Activated CD8-positive, alpha-beta memory T cell treated with anti-CD3 and anti-CD28 coated beads, Interleukin-2, amount 50 U/mL, for 24 hours (primary cell): ENCODE results near the gene RGS7.
"Not testable (repeated sequence)": the region's sequence is repeated elsewhere in the genome, so short reads cannot be mapped to it uniquely, and the experiment has no call there.

Source experiments
- DNase-seq: peaks from one replicate; pipeline ENCODE4 v3.0.0-alpha.2; 2020; ENCODE audit errors: extremely low read depth

The RGS7 gene

DNA sequence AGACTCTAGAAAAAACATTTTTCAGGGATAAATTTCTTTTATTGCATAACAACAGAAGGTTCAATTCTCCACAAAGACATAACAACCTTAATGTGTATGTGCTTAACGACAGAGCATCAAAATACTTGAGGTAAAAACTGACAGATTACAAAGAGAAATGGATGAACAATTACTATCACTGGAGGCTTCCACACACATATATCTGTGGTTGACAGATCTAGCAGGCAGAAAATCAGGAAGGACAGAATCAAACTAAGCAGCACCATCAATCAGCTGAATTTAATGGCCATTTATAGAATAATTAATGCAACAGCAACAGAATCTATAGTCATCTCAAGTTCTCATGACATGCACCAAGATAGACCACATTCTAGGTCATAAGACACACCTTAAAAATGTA, 439.0 kb downstream of the RGS7 start:
- DNase-seq = no peak

DNA sequence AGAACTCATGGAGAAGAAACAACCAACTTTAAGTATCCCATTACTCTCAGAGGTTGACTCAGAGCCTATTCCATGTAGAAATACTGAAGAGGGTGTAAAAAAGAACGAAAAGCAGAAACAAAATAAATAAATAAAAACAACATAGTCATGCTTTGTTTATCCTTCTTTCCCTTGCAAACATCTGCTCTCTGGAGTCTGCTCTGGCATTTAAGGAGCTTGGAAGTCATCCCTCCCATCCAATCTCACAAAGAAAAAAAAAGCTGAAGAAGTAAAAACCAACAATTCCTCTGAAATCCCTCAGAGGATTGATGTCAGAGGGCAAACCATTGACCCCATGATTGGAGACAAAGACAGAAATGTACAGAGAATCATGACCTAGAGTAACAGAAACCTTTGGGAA, 442.5 kb downstream of the RGS7 start:
- DNase-seq = no peak

DNA sequence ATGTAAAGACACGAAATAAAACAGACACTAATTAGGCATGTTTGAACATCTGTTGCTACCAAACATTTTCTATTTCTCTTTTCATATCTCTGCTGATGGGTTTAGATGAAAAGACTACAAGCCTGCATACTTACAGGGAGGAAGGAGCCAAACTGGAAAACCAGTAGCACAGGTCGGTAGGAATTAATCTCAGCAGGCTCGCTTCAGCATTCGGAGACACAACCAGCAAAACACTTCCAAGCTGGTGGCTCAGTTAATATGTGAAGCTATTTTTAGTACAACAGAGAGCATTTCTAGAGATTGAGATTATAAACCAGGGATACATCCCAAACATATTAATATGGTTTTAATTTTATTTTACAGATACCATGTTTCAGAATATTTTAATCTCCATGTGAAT, 444.2 kb downstream of the RGS7 start:
- no peak for DNase-seq

DNA sequence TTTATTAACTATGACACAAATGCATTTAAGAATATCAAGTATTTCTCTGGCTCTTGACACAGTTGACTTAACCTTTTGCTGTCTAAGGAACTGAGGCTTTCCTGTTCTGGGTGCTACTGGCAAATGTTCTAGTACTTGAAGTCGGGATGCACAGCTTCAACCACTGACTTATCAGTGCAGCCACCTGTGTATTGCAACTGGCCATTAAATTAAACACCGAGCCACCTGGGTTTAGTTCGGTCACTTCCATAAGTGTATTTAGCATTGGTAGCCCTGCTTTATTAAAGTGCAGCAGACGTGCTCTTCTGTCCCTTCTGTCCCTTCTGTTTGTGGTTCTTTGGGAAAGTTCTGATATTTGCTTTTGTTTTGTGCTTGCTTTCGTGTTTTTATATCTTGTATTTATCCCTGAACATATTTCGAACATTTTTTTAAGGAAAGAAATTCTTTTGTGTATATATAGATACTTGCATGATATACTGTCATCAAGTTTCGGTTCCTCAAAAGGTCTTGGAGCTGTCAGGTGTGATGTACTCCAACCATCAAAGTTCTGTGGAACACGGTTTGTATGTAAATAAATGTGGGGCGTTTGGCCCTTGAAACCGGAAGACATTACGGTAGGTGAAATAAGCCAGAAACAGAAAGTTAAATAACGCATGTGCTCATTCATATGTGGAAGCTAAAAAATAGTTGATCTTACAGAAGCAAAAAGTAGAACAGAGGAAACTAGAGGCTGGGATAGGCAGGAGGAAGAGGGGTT, 447.1 kb downstream of the RGS7 start:
- DNase-seq = no peak

DNA sequence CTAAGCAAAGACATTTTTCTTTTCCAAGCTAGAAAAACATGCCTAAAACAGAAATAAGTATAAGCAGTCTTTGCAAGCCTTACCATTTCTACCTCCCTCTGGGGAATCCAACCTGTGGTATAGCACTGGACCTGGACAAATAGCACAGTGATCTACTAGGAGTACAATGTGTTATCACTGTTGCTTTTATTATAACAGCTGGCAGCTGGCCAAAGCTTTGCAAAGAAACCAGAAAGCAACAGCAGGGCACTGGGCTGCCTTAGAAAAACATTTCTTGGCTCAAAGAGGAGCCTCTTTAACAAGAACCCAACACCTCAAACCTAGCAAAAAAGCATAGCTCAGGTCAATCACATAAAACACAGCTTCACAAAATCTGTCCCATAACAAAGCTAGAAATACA, 450.5 kb downstream of the RGS7 start:
- no peak for DNase-seq

GRCh38 chr1:240905225-240905765, 451.7 kb downstream of the RGS7 start:
- DNase-seq = no peak

- DNase-seq = not testable (repeated sequence)
These were observed 461.6 kb downstream of the RGS7 start for GRCh38 chr1:240895424-240895823.

DNA sequence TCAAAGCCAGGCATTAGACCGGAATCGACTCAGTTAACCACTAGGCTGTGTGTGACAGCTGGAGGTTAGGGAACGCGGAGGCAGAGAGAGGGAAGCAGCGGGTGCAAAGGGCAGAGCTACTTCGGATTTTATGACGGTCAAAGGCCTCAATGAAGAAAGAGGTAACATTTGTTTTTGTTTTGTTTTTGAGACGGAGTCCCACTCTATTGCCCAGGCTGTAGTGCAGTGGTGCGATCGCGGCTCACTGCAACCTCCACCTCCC, 468.3 kb downstream of the RGS7 start:
- DNase-seq = no peak

- DNase-seq = no peak
These were observed 468.8 kb downstream of the RGS7 start for GRCh38 chr1:240888039-240888786.

- no peak for DNase-seq
These were observed 473.5 kb downstream of the RGS7 start for GRCh38 chr1:240883490-240883889.

GRCh38 chr1:240882656-240883308, 474.2 kb downstream of the RGS7 start:
- not testable (repeated sequence) for DNase-seq

DNA sequence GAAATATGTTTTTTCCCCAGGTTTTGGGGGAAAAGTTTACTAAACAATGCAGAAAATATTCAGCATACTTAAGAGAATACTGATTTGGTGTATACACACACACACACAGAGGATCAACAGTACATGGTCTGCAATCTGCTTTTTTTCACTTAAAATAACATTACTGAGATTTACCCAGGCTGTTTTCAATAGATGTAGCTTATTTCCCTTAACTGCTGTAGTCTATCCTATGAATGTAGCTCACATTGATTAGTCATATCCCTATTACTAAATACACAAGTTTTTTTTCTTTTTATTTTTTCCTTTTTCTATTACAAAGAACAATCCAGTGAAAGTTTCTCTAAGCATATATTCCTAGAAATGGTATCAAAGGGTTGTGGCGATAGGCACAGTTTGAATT, 478.4 kb downstream of the RGS7 start:
- no peak for DNase-seq

- DNase-seq = no peak
These were observed 479.4 kb downstream of the RGS7 start for GRCh38 chr1:240877605-240878004.

- DNase-seq = no peak
These were observed 480.9 kb downstream of the RGS7 start for GRCh38 chr1:240876071-240876470.

DNA sequence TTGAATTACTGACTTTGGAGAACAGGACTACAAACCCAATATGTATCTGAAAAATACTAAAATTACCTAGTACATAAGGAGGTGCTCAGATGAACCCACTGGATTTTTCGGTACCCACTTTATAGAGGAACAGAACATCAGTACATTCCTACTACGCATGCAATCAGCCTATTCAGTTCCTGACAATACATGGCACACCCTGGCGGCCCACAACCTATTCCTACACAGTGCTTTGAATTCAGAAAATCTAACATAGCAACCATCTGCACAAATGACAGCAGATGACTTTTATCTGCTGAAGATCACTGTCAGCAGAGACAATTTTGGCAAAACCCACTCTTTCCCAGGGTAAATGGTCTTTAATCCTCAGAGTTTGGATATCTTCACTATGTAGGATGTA, 487.9 kb downstream of the RGS7 start:
- DNase-seq = no peak

- DNase-seq = no peak
These were observed 490.3 kb downstream of the RGS7 start for GRCh38 chr1:240866724-240867123.

DNA sequence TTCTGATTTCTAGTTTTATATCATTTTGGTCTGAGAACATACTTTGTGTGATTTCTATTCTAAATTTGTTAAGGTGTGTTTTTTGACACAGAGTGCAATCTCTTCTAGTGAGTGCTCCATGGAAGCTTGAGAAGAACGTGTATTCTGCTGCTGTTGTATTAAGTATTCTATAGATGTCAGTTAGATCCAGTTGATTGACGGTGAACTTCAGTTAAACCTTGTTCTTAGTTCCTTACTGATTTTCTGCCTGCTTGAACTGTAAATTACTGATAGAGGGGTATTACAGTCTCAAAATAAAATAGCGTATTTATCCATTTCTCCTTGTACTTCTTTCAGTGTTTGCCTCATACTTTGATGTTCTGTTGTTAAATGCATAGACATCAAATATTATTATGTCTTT, 497.0 kb downstream of the RGS7 start:
- DNase-seq = no peak

GRCh38 chr1:240854367-240854766, 502.6 kb downstream of the RGS7 start:
- DNase-seq = no peak

- DNase-seq = no peak
These were observed 509.7 kb downstream of the RGS7 start for GRCh38 chr1:240847325-240847724.

GRCh38 chr1:240844486-240844885, 512.5 kb downstream of the RGS7 start:
- DNase-seq = no peak

DNA sequence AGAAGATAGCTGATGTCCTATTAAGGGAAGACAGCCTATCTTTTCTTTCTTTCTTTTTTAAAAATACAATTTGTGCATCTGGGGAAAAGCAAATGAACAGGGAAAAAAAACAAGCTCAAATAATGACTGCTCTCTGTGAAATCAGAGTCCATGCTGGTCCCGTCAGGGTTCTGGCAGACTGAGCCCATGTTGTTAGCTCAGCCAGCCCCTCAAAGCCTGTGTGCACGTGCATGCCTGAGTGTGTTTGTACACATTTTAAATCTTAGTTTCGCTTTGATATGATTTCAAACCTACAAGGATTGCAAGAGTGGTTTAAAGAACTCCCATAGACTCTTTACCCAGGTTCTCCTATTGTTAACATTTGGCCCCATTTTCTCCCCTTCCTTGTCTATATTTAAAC, 513.2 kb downstream of the RGS7 start:
- DNase-seq = no peak

- DNase-seq = no peak
These were observed 520.7 kb downstream of the RGS7 start for GRCh38 chr1:240836271-240836670.

DNA sequence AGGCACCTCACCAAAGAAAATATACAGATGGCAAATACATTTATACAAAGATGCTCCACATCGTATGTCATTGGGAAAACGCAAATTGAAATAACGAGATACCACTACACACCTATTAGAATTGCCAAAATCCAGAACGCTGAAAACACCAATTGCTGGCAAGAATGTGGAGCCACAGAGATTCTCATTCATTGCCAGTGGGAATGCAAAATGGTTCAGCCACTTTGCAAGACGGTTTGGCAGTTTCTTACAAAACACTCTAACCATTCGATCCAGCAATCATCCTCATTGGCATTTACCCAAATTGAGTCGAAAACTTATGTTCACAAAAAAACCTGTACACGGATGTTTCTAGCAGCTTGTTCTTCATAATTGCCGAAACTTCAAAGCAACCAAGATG, 521.7 kb downstream of the RGS7 start:
- no peak for DNase-seq
